ENCODE results near the gene TMEM248.
"Not testable (repeated sequence)": the region's sequence is repeated elsewhere in the genome, so short reads cannot be mapped to it uniquely, and the experiment has no call there.

The TMEM248 gene

DNA sequence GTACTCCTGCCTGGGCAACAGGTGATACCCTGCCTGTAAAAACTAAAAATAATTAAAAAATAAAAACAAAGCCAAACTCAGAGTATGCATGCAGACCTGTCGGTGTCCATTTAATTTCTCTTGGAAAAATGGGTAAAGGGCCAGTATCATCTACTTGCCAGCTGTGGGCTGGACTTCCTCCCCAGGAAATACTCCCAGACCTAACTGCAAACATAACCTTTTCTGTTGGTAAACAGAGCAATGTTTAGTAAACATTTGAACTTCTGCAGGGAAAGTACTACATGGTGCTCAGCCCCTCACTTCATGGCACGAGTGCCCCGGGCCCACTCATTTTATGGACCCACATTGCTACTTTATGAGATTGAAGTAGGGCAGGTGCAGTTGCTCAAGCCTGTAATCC is 10.2 kb upstream of the TMEM248 start:
- DNase-seq, result no peak

DNA sequence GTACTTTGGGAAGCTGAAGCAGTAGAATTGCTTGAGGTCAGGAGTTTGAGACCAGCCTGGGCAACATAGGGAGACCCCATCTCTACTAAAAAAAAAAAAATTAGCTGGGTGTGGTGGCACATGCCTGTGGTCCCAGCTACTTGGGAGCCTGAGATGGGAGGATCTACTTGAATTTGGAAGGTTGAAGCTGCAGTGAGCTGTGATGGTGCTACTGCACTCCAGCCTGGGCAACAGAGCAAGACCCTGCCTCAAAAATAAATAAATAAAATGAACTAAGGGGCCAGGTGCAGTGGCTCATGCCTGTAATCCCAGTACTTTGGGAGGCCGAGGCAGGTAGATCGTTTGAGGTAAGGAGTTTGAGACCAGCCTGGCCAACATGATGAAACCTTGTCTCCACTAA is 9.8 kb upstream of the TMEM248 start:
- DNase-seq, result not testable (repeated sequence)

- DNase-seq, result no peak
Observed at GRCh38 chr7:66912195-66912594, 8.8 kb upstream of the TMEM248 start.

GRCh38 chr7:66913118-66914037 is 7.6 kb upstream of the TMEM248 start:
- no peak for DNase-seq

GRCh38 chr7:66917904-66918303 is 3.1 kb upstream of the TMEM248 start:
- not testable (repeated sequence) for DNase-seq

- no peak for DNase-seq
Observed at GRCh38 chr7:66919304-66919703, 1.7 kb upstream of the TMEM248 start.

DNA sequence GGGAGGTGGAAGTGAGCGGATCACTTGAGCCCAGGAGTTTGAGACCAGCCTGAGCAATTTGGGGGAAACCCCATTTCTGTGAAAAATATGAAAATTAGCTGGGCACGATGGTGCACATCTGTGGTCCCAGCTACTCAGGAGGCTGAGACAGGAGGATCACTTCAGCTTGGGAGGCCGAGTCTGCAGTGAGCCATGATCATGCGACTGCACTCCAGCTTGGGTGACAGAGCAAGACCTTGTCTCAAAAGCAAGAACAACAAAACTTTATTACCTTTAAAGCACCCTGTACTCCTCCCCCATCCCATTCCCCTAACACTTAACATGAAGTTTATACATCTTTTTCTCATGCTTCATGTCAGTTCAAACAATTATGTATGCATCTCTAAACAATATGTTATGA is 1.3 kb upstream of the TMEM248 start:
- DNase-seq, result no peak

GRCh38 chr7:66920256-66920655 is 769 bp upstream of the TMEM248 start:
- no peak for DNase-seq

DNA sequence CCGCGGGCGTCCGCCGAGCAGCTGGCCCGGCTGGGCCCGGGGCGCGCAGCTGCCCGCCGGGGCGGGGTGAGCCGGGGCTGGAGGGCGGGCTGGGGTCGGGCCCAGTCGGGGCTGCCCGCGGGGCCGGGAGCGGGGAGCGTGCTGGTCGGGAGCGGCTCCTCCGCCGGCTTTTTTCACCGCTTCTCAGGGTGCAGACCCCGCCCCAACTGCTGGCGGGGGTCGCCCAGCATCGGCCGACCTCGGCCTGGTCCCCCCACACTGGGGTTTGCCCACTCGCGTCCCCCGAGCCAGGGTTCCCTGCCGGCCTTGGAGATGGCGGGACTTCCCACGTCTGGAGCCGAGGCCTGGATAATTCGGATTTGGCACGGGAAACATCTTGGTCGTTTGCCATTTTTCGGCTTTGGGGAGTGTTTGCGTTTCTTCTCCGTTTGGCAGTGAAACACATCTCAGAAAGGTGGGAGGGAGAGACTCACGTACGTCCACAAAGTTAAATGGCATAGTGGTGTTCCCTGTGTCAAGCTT is 432 bp downstream of the TMEM248 start:
- peak; percentile 70 for DNase-seq

GRCh38 chr7:66921918-66922486 is 977 bp downstream of the TMEM248 start:
- DNase-seq, result no peak

DNA sequence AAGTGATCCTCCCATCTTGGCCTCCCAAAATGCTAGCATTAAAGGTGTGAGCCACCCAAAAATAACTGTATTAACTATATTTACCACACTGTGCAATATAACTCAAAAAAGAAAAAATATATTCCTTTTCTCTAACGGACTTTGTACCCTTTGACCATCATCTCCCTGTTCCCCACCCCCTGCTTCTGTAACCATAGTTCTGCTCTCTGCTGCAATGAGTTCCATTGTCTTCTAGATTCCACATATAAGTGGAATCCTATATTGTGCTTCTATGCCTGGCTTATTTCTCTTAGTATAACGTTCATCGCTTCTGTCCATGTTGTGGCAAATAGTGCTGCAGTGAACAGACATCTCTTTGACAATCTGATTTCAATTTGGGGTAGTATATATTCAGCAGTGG is 4.2 kb downstream of the TMEM248 start:
- DNase-seq, result no peak

GRCh38 chr7:66927348-66927948 is 6.4 kb downstream of the TMEM248 start:
- DNase-seq, result no peak

DNA sequence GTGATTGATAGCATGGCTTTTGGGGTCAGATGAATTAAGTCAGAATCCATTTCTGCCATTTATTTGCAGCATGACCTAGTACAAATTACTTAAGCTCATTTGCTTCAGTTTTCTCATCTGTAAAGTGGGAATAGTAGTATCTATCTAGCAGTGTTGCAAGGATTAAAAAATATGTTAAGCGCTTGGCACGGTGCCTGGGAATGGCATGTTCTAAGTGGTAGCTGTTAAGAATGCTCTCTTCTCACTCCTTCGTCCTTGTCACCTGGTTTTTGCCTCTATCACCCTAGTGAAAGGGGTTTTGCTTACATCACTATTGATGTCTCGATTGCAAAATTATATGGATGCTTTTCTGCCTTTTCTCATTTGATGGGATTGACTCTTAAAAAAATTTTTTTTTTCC is 7.4 kb downstream of the TMEM248 start:
- no peak for DNase-seq

- DNase-seq, result no peak
Observed at GRCh38 chr7:66929165-66929564, 8.1 kb downstream of the TMEM248 start.

- DNase-seq, result no peak
Observed at GRCh38 chr7:66929935-66930334, 8.9 kb downstream of the TMEM248 start.

DNA sequence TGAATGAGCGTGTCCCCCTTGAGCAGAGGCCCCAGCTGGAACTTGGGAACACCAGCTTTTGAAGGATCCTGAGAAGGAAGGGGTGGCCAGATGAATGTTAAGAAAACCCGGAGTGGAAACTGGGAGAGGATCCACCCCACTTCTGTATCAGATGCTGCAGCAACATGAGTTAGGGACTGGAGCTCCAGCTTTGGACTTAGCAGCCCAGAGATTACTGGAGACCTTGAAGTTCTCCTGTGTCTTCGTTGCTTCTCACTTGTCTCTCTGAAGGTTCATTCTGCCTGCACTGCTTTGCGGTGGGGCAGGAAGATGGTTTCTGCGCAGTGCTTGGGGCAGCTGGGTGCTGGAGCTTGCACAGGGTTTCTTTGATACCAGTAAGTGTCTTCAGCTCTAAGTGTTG is 9.3 kb downstream of the TMEM248 start:
- no peak for DNase-seq

DNA sequence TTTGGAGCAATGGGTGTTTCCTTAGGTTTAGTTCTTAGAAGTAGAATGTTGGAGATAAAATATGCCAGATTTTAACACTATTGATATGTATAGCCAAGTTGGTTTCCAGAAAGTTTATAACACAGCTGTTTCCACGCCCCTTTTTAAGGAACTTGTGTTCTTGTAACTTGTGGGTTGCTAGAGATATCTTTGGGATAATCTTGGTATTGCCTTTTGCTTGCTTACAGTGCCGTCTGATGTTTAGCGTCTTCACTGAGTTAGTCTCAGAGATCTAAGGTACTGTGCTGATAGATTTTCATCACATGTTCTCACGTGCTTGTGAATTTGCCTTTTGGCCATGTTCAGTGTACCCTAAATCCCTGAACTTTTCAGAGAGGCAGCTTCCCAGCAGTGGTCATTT is 12.4 kb downstream of the TMEM248 start:
- DNase-seq, result no peak

GRCh38 chr7:66937940-66938339 is 16.9 kb downstream of the TMEM248 start:
- DNase-seq, result no peak

GRCh38 chr7:66939325-66939724 is 18.3 kb downstream of the TMEM248 start:
- DNase-seq, result no peak

DNA sequence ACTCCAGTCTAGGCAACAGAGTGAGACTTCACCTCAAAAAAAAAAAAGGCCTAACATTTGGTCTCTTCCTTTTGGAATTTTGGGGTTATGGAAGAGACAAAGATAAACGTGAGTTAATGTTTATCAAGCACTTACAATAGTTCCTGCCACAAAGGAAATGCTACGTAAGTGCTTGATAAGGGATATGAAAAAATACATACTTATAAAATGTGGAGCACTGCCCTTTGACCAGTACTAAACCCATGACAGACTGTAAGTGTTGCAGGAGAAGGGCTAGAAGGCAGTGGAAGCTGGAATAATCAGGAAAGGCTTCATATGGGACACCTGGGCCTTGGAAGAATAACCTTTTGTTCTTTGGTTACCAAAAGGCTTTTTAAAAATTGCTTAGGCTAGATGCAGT is 25.5 kb downstream of the TMEM248 start:
- no peak for DNase-seq

DNA sequence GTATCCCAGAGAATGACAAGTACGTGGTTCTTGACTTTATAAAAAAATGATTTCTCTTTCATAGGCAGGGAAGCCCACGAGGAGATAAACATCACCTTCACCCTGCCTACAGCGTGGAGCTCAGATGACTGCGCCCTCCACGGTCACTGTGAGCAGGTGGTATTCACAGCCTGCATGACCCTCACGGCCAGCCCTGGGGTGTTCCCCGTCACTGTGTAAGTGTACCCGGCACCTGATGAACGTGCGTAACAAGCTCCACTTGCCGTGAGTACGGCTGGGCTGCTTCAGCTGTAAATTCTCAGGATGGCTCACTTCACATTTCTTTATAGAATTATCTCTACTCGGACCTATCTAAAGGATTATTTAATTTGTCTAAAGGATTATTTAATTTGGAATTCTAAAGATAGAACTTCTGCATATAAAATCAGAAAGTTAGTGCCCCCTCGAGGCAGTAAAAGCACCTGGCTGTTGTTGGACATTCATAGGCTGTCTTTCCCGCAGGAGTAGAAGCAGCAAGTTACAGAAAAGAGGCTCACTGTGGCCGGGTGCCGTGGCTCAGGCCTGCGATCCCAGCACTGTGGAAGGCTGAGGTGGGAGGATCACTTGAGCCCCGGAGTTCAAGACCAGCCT is 27.6 kb downstream of the TMEM248 start:
- DNase-seq, result no peak

GRCh38 chr7:66950311-66950710 is 29.3 kb downstream of the TMEM248 start:
- no peak for DNase-seq

DNA sequence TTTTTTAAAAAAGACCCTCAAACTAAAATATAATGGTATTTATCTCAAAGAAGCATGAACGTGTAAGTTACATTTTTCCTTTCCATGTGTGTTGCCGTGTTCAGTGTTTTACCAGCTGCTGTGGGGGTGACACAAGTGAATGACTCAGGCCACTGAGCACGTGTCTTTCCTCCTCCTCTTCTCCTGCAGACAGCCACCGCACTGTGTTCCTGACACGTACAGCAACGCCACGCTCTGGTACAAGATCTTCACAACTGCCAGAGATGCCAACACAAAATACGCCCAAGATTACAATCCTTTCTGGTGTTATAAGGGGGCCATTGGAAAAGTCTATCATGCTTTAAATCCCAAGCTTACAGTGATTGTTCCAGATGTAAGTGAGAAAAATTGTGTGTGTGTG is 29.7 kb downstream of the TMEM248 start:
- no peak for DNase-seq

All from left hindlimb (tissue), 1 donor.